ENCODE measurements around the gene COMMD7. TPM values are rescaled to one million over a fixed set of nuclear protein-coding genes. Genes with fewer than 3 reads are reported as not detected.

COMMD7 gene
- 10 to 100 TPM; 52.6 to 55.6 TPM for total RNA-seq

GRCh38 chr20:32743237-32744112, at the start of gene COMMD7:
TSS of gene COMMD7 (minus strand) at chr20:32743467. CDS start at chr20:32743391, 76 bp downstream.
- Mint-ChIP-seq H3K4me3 (peak within 1 kb of the TSS; percentile 97), H3K27me3 (no peaks in the 10 kb centered on the region), H3K36me3 (peaks cover 6% of the 10 kb centered on the region), H3K9me3 (no peaks in the 10 kb centered on the region), H3K4me1 (peaks cover 32% of the 10 kb centered on the region), H3K27ac (peak within 1 kb of the TSS; percentile 99)
- peak; percentile 81 for ATAC-seq (ENCODE audit: low read depth)
- DNase-seq: peak; percentile 78
- POLR2A ChIA-PET: interaction anchor here (0.6 to 3.4 kb wide), 17 partner anchors 8 to 229 kb away, joined by 3 to 33 read pairs (median 7); partner anchors contain the start of genes C20orf203 and DNMT3B

DNA sequence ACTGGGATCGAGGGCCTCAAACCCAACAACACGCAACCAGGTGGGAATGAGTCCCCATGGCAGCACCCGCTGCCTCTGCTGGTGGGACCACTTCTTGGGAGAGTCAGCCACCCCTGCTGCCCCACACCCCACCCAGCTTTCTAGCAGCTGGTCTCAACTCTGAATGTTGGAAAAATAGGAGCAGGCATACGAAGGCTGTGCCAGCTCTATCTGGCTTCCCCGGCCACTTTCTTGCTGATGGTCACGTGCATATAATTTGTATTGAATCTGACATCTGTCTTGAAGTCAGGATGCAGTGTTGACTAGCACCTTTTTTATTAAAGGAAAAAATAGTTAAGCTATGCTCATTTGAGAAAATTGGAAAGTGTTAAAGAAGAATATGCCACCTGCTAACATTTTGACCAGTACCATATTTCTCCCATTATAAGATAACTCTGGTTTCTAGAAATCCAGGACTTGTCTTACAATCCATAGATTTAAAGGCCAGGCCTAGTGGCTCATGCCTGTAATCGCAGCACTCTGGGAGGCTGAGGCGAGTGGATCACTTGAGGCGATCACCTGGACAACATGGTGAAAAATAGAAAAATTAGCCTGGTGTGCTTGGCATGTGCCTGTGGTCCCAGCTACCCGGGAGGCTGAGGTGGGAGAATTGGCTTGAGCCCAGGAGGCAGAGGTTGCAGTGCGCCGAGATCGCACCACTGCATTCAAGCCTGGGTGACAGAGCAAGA, 49.6 kb upstream of the COMMD7 start:
- peaks cover 3% of the 10 kb centered on the region for H3K36me3 Mint-ChIP-seq
- no peak for ATAC-seq (ENCODE audit: low read depth)
- H3K4me1 Mint-ChIP-seq: peaks cover 27% of the 10 kb centered on the region
- H3K27ac Mint-ChIP-seq: peak overlapping the region; percentile 77
- DNase-seq: no peak
- H3K9me3 Mint-ChIP-seq: no peaks in the 10 kb centered on the region
- H3K27me3 Mint-ChIP-seq: no peaks in the 10 kb centered on the region
- POLR2A ChIA-PET: no interaction called here
- H3K4me3 Mint-ChIP-seq: peak overlapping the region; percentile 31

DNA sequence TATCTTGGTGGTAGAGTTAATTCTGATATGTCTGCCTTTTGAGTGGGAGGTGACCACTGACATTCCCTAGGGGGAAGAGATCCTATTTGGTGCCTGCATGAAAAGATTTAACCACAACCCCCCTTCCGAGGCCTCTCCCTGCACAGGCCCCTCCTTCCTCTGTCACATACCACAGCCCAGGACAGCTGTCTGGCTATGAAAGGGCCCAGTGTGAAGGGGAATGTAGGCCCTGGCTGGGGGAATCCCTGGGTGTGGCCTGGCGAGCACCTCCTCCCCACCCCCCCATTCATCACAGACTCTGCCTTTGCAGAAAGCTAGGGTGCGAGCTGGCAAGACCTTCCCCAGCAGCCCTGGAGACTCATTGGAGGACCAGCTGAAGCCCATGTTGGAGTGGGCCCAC, 49.0 kb upstream of the COMMD7 start:
- POLR2A ChIA-PET: no interaction called here
- Mint-ChIP-seq H3K9me3 (no peaks in the 10 kb centered on the region), H3K36me3 (peaks cover 7% of the 10 kb centered on the region), H3K27me3 (no peaks in the 10 kb centered on the region), H3K27ac (no peak overlapping the region), H3K4me3 (no peak overlapping the region), H3K4me1 (peaks cover 27% of the 10 kb centered on the region)
- ATAC-seq (ENCODE audit: low read depth) (peak; percentile 32), DNase-seq (no peak)

DNA sequence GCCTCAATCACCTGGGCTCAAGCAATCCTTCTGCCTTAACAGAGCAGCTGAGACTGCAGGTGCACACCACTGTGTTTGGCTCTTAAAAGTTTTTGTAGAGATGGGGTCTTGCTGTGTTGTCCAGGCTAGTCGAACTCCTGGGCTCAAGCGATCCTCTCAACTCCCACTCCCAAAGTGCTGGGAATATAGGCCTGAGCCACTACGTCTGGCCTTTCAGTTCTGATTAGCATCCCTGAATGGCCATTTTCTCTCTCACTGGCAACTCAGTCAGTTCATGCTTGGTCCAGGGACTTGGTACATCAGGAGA, 47.4 kb upstream of the COMMD7 start:
- DNase-seq (no peak), ATAC-seq (ENCODE audit: low read depth) (no peak)
- no peaks in the 10 kb centered on the region for H3K9me3 Mint-ChIP-seq
- no peak overlapping the region for H3K4me3 Mint-ChIP-seq
- H3K4me1 Mint-ChIP-seq: peaks cover 26% of the 10 kb centered on the region
- H3K27me3 Mint-ChIP-seq: no peaks in the 10 kb centered on the region
- no peak overlapping the region for H3K27ac Mint-ChIP-seq
- POLR2A ChIA-PET: interaction anchor here (0.5 kb wide), 1 partner anchor 328 kb away, joined by 5 read pairs; no protein-coding TSS in a partner anchor
- H3K36me3 Mint-ChIP-seq: peaks cover 7% of the 10 kb centered on the region

DNA sequence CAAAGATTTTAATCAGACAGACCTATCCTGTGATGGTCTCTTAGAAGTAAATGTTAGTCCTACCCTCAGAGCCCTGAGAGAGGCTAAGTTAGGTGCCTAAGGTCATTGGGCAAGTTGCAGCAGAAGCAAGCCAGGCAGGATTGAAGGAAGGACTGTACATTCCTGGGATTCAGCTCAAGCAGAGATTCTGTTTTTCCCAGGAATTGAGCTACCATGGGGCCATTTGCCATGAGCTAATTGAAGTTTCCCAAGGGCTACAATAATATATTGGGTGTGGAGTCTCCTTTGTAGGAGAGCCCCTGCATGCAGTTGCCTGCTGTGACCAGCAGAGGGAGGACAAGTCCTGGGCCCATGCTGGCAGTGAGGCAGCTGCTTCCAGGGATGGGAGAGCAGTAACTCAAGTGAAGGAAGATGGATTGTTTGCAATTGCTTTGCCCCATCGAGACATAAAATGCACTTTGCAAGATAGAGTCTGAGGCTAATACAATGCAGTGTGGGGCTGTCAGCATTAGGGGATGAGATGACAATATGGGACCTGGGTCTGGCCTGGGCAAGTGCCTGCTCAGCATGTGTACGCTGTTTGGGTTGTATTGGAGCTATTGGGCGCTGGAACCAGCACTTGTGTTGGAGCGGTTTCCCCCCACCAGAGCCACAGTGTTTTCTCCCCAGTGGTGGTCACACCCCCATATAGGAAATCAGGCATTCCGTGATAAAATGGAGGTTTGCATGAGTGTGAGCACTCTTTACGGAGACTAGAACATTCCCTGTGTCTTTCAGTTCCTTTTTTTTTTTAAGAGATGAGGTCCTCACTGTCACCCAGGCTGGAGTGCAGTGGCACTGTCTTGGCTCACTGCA, 46.9 kb upstream of the COMMD7 start:
- DNase-seq (peak; percentile 70), ATAC-seq (ENCODE audit: low read depth) (peak; percentile 71)
- Mint-ChIP-seq H3K27me3 (no peaks in the 10 kb centered on the region), H3K4me3 (no peak overlapping the region), H3K36me3 (peaks cover 6% of the 10 kb centered on the region), H3K4me1 (peaks cover 25% of the 10 kb centered on the region), H3K27ac (no peak overlapping the region), H3K9me3 (no peaks in the 10 kb centered on the region)
- POLR2A ChIA-PET: no interaction called here

DNA sequence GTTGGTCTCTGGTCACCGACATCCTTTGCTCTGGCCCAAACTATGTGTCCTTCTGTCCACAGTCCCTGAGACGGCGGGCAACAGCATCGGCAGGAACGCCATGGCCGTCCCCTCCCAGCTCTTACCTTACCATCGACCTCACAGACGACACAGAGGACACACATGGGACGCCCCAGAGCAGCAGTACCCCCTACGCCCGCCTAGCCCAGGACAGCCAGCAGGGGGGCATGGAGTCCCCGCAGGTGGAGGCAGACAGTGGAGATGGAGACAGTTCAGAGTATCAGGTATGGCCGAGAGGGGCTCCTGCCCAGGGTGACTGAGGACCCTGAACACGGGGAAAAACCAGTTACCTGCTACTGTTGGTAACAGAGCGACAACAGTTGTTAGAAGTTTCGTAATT, 43.9 kb upstream of the COMMD7 start:
- H3K36me3 Mint-ChIP-seq: peaks cover 6% of the 10 kb centered on the region
- POLR2A ChIA-PET: no interaction called here
- no peak overlapping the region for H3K27ac Mint-ChIP-seq
- H3K4me3 Mint-ChIP-seq: no peak overlapping the region
- no peaks in the 10 kb centered on the region for H3K27me3 Mint-ChIP-seq
- no peak for DNase-seq
- H3K9me3 Mint-ChIP-seq: no peaks in the 10 kb centered on the region
- no peak for ATAC-seq (ENCODE audit: low read depth)
- H3K4me1 Mint-ChIP-seq: peaks cover 4% of the 10 kb centered on the region

GRCh38 chr20:32786059-32786760, 42.9 kb upstream of the COMMD7 start:
- no peaks in the 10 kb centered on the region for H3K27me3 Mint-ChIP-seq
- no peak for DNase-seq
- H3K27ac Mint-ChIP-seq: no peak overlapping the region
- no peak for ATAC-seq (ENCODE audit: low read depth)
- peaks cover 1% of the 10 kb centered on the region for H3K4me1 Mint-ChIP-seq
- H3K9me3 Mint-ChIP-seq: no peaks in the 10 kb centered on the region
- no peak overlapping the region for H3K4me3 Mint-ChIP-seq
- POLR2A ChIA-PET: no interaction called here
- peaks cover 6% of the 10 kb centered on the region for H3K36me3 Mint-ChIP-seq

DNA sequence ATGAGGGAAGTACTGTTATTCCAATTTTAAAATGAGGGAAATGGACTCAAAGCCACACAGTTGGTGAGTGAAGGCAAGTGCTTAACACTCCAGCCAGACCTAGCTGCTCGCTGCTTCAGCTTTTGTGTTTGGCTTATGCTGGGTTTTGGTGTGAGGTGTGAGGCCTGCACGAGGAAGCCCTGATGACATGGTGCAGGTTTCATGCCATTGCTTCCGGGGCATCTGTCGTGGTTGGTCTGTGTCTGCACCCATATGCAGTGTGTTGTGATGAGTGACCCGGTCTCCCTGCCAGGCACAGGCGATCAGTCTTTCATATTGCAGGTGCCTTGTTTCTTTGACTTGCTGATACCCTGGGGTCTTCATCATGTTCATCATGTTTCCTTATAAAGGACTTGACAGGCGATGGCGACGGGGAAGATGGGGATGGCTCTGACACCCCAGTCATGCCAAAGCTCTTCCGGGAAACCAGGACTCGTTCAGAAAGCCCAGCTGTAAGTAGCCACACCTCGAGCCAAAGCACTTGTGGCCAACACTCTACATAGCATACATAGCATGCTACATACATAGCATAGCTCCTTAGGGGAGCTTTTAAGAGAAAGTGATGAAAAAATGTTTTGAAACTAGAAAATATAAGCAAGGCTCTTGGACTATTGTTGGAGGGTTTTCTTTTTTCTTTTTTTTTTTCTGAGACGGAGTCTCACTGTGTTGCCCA, 41.3 kb upstream of the COMMD7 start:
- DNase-seq: no peak
- POLR2A ChIA-PET: no interaction called here
- ATAC-seq (ENCODE audit: low read depth): no peak

GRCh38 chr20:32780749-32781655, 37.7 kb upstream of the COMMD7 start:
- no peak for DNase-seq
- Mint-ChIP-seq H3K36me3 (no peaks in the 10 kb centered on the region), H3K9me3 (no peaks in the 10 kb centered on the region), H3K27ac (no peak overlapping the region), H3K27me3 (no peaks in the 10 kb centered on the region), H3K4me3 (no peak overlapping the region), H3K4me1 (peaks cover 13% of the 10 kb centered on the region)
- POLR2A ChIA-PET: no interaction called here
- ATAC-seq (ENCODE audit: low read depth): no peak

More for the DNA sequence above, 41.3 kb upstream of the COMMD7 start:
- H3K27me3 Mint-ChIP-seq: no peaks in the 10 kb centered on the region
- no peaks in the 10 kb centered on the region for H3K4me1 Mint-ChIP-seq
- no peak overlapping the region for H3K4me3 Mint-ChIP-seq
- H3K9me3 Mint-ChIP-seq: no peaks in the 10 kb centered on the region
- H3K27ac Mint-ChIP-seq: no peak overlapping the region
- H3K36me3 Mint-ChIP-seq: peaks cover 6% of the 10 kb centered on the region

- no peaks in the 10 kb centered on the region for H3K36me3 Mint-ChIP-seq
- H3K4me3 Mint-ChIP-seq: no peak overlapping the region
- no peak for DNase-seq
- POLR2A ChIA-PET: no interaction called here
- H3K27ac Mint-ChIP-seq: no peak overlapping the region
- no peaks in the 10 kb centered on the region for H3K27me3 Mint-ChIP-seq
- no peak for ATAC-seq (ENCODE audit: low read depth)
- peaks cover 16% of the 10 kb centered on the region for H3K4me1 Mint-ChIP-seq
- no peaks in the 10 kb centered on the region for H3K9me3 Mint-ChIP-seq
These were observed 37.0 kb upstream of the COMMD7 start for GRCh38 chr20:32780278-32780677.

GRCh38 chr20:32779500-32780211, 36.4 kb upstream of the COMMD7 start:
- Mint-ChIP-seq H3K36me3 (no peaks in the 10 kb centered on the region), H3K4me1 (peaks cover 16% of the 10 kb centered on the region), H3K4me3 (no peak overlapping the region), H3K27me3 (no peaks in the 10 kb centered on the region), H3K9me3 (no peaks in the 10 kb centered on the region), H3K27ac (no peak overlapping the region)
- POLR2A ChIA-PET: interaction anchor here (1.9 to 3.9 kb wide), 2 partner anchors 36 to 106 kb away, joined by 8 to 46 read pairs; partner anchors contain the start of genes C20orf203 and COMMD7
- DNase-seq (no peak), ATAC-seq (ENCODE audit: low read depth) (no peak)
